Liver (tissue), 9 donors: ENCODE data around the gene EPB41L4A. TPM values are rescaled to one million over a fixed set of nuclear protein-coding genes. Genes with fewer than 3 reads are reported as not detected.

Source experiments
- DNase-seq: peaks from one replicate; pipeline ENCODE4 v3.0.0-alpha.2; 2017; ENCODE audit warnings: low spot score
- H3K27ac ChIP-seq, 2 donors: one replicate each; pipeline ENCODE4 v1.7.0; 2013; ENCODE audit warnings: inconsistent platforms in 2 of 2, low read length in 2 of 2, control low read depth in 1 of 2, low read depth in 1 of 2, mild to moderate bottlenecking in 1 of 2
- H3K27me3 ChIP-seq, 4 donors: one replicate each; pipeline versions ENCODE4 v1.6.1 to v1.7.0; 2013; ENCODE audit warnings: low read length in 3 of 4, inconsistent platforms in 1 of 4, mild to moderate bottlenecking in 1 of 4, moderate library complexity in 1 of 4; ENCODE audit not compliant: control insufficient read depth in 4 of 4, insufficient read depth in 4 of 4
- H3K36me3 ChIP-seq, 4 donors: one replicate each; pipeline versions ENCODE4 v1.6.1 to v1.7.0; 2013; ENCODE audit warnings: low read length in 3 of 4, mild to moderate bottlenecking in 3 of 4, low read depth in 1 of 4, moderate library complexity in 1 of 4; ENCODE audit not compliant: control insufficient read depth in 4 of 4, insufficient read depth in 3 of 4
- H3K4me1 ChIP-seq, 4 donors: one replicate each; pipeline versions ENCODE4 v1.6.1 to v1.7.0; 2013; ENCODE audit warnings: low read length in 3 of 4, mild to moderate bottlenecking in 3 of 4, moderate library complexity in 1 of 4; ENCODE audit not compliant: control insufficient read depth in 4 of 4, insufficient read depth in 4 of 4
- H3K4me3 ChIP-seq, 3 donors: one replicate each; pipeline versions ENCODE4 v1.6.1 to v1.7.0; 2013; ENCODE audit warnings: low read length in 3 of 3, control low read depth in 1 of 3, low read depth in 1 of 3, mild to moderate bottlenecking in 1 of 3
- H3K9ac ChIP-seq, 2 donors: one replicate each; pipeline ENCODE4 v1.7.0; 2013; ENCODE audit warnings: low read length in 2 of 2, mild to moderate bottlenecking in 2 of 2, moderate library complexity in 2 of 2, control low read depth in 1 of 2, low read depth in 1 of 2
- H3K9me3 ChIP-seq, 4 donors: one replicate each; pipeline versions ENCODE4 v1.6.1 to v1.7.0; 2013; ENCODE audit warnings: low read length in 3 of 4; ENCODE audit not compliant: control insufficient read depth in 4 of 4
- ATF3 ChIP-seq: IDR thresholded peaks from 2 replicates; pipeline ENCODE4 v1.6.1; 2016; ENCODE audit warnings: antibody characterized with exemption
- EGR1 ChIP-seq, 2 donors: IDR thresholded peaks; 2 replicates each; pipeline ENCODE4 v1.6.1; 2016 to 2018; ENCODE audit warnings: antibody characterized with exemption in 2 of 2, low read depth in 2 of 2
- FOXA1 ChIP-seq: IDR thresholded peaks from 2 replicates; pipeline ENCODE4 v1.6.1; 2016; ENCODE audit warnings: antibody characterized with exemption
- FOXA2 ChIP-seq: IDR thresholded peaks from 2 replicates; pipeline ENCODE4 v1.6.1; 2016; ENCODE audit warnings: antibody characterized with exemption
- GABPA ChIP-seq, 2 donors: IDR thresholded peaks in 1 of 2; conservative IDR thresholded peaks in 1 of 2; 2 replicates each; pipeline ENCODE4 v1.6.1; 2016; ENCODE audit warnings: antibody characterized with exemption in 2 of 2, mild to moderate bottlenecking in 1 of 2, moderate library complexity in 1 of 2
- HNF4A ChIP-seq, 2 donors: conservative IDR thresholded peaks; 2 replicates each; pipeline ENCODE4 v1.6.1; 2016; ENCODE audit warnings: antibody characterized with exemption in 2 of 2, mild to moderate bottlenecking in 2 of 2
- HNF4G ChIP-seq: IDR thresholded peaks from 2 replicates; pipeline ENCODE4 v1.6.1; 2016; ENCODE audit warnings: antibody characterized with exemption
- JUND ChIP-seq, 2 donors: IDR thresholded peaks; 2 replicates each; pipeline ENCODE4 v1.6.1; 2016; ENCODE audit warnings: antibody characterized with exemption in 2 of 2
- MAX ChIP-seq: IDR thresholded peaks from 2 replicates; pipeline ENCODE4 v1.6.1; 2016; ENCODE audit warnings: antibody characterized with exemption
- RAD21 ChIP-seq, 2 donors: IDR thresholded peaks; 2 replicates each; pipeline ENCODE4 v1.6.1; 2016; ENCODE audit warnings: antibody characterized with exemption in 2 of 2, mild to moderate bottlenecking in 2 of 2
- REST ChIP-seq: IDR thresholded peaks from 2 replicates; pipeline ENCODE4 v1.6.1; 2016; ENCODE audit warnings: antibody characterized with exemption, mild to moderate bottlenecking
- RXRA ChIP-seq, 2 donors: IDR thresholded peaks; 2 replicates each; pipeline ENCODE4 v1.6.1; 2017 to 2018; ENCODE audit warnings: antibody characterized with exemption in 2 of 2, mild to moderate bottlenecking in 1 of 2
- SP1 ChIP-seq: IDR thresholded peaks from 2 replicates; pipeline ENCODE4 v1.6.1; 2018; ENCODE audit warnings: antibody characterized with exemption, mild to moderate bottlenecking
- TAF1 ChIP-seq: conservative IDR thresholded peaks from 2 replicates; pipeline ENCODE4 v1.6.1; 2016; ENCODE audit warnings: antibody characterized with exemption, mild to moderate bottlenecking
- YY1 ChIP-seq: IDR thresholded peaks from 2 replicates; pipeline ENCODE4 v1.6.1; 2016; ENCODE audit warnings: antibody characterized with exemption, mild to moderate bottlenecking
- WGBS: extraction: QIAGEN DNeasy Blood & Tissue Kit; methylation state at CpG from one replicate; pipeline ENCODE4 v1.1.7; 2013; 5-methylcytosine and 5-hydroxymethylcytosine counted together
- polyA plus RNA-seq, 2 donors: library from polyadenylated mRNA; stranded (reverse) in 1 of 2; unstranded in 1 of 2; fragments of 200-250 nt in 1 of 2; fragments of >200 nt in 1 of 2; fragmentation: Nextera tagmentation in 1 of 2; extraction: Ambion mirVana in 1 of 2; gene quantifications; one replicate each; pipeline versions ENCODE4 v1.2.1 to v1.2.3, GENCODE V29; 2013 to 2015
- total RNA-seq, 2 donors: library from RNA; depleted of rRNA; stranded (reverse); fragments of >200 nt; gene quantifications; one replicate each; pipeline ENCODE4 v1.2.3, GENCODE V29; 2014
- TF ChIP-seq, protein P1 (sequence below): fragments of 150-350 bp; IDR thresholded peaks from 2 replicates; pipeline ENCODE4 v1.5.1; 2017; ENCODE audit warnings: improper control_type of control experiment, low read depth, low read length; ENCODE audit not compliant: missing input control
- donor health status: healthy.
- donor health status: healthy.
- donor health status: healthy.
- donor health status: healthy.
- donor health status: healthy.

The EPB41L4A gene
- total and polyA plus RNA-seq, 4 donors: 1.1 to 8.0 (median 3.9) TPM

DNA sequence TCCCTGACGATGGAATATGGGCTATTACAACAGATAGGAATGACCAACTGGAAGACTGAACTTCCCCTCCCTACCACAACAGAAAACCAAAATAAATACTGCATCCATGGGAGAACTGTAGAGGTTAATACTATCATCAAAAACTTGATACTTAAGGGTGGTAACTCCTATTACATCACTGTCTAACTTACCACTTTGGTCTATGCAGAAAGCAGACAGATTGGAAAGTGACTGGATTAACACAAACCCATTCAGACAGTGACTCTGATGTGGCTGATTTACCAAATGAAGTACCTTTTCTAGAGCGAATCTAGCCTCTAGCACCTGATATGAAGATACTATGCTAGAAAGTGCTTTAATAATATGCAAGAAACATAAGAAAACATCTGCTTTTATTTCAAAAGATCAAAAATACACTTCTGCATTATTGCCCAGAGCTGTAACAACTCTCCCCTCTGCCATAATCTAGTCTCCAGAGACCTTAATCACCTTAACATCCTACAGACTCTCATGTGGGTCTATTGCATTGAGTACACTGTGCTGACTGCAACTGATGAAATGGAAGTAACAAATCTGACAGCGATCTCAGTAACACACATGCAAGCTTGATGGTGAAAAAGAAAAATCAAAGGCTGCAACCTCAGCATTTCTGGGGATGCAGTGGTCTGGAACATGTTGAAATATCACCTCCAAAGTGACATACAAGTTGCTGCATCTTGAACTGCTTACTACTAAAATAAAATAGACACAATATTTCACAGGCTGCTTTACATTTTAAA, 62.7 kb downstream of the EPB41L4A start:
- TF ChIP-seq JUND (IDR thresholded peaks at IDR 0.05) (no peak), SP1 (no peak), YY1 (no peak), FOXA2 (no peak), TAF1 (no peak), FOXA1 (no peak), MAX (no peak), RXRA (IDR thresholded peaks at IDR 0.05) (no peak), EGR1 (IDR thresholded peaks at IDR 0.05; ENCODE audit: low read depth in 2 of 2) (no peak), RAD21 (IDR thresholded peaks at IDR 0.05) (no peak), GABPA (IDR thresholded peaks at IDR 0.05 in 1 of 2, conservative IDR thresholded peaks at IDR 0.05 in 1 of 2) (no peak), ATF3 (no peak), REST (no peak), HNF4G (no peak), HNF4A (conservative IDR thresholded peaks at IDR 0.05) (no peak)
- TF ChIP-seq, protein P1, sequence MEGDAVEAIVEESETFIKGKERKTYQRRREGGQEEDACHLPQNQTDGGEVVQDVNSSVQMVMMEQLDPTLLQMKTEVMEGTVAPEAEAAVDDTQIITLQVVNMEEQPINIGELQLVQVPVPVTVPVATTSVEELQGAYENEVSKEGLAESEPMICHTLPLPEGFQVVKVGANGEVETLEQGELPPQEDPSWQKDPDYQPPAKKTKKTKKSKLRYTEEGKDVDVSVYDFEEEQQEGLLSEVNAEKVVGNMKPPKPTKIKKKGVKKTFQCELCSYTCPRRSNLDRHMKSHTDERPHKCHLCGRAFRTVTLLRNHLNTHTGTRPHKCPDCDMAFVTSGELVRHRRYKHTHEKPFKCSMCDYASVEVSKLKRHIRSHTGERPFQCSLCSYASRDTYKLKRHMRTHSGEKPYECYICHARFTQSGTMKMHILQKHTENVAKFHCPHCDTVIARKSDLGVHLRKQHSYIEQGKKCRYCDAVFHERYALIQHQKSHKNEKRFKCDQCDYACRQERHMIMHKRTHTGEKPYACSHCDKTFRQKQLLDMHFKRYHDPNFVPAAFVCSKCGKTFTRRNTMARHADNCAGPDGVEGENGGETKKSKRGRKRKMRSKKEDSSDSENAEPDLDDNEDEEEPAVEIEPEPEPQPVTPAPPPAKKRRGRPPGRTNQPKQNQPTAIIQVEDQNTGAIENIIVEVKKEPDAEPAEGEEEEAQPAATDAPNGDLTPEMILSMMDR: no peak
- Histone ChIP-seq H3K36me3 (peaks cover 0 to 1% (median 0%) of the 10 kb centered on the region in 4 donors), H3K9ac (no peak overlapping the region), H3K9me3 (no peaks in the 10 kb centered on the region), H3K4me1 (no peaks in the 10 kb centered on the region), H3K27me3 (no peaks in the 10 kb centered on the region), H3K4me3 (no peak overlapping the region), H3K27ac (no peak overlapping the region)
- DNase-seq: no peak
- WGBS: 89% methylated on average over 3 of the region's 3 CpGs

GRCh38 chr5:112355058-112355685, 63.9 kb downstream of the EPB41L4A start:
- H3K4me3 ChIP-seq: no peak overlapping the region
- 86% methylated on average over 5 of the region's 5 CpGs for WGBS
- no peak overlapping the region for H3K9ac ChIP-seq
- no peak overlapping the region for H3K27ac ChIP-seq
- peaks cover 0 to 1% (median 0%) of the 10 kb centered on the region in 4 donors for H3K36me3 ChIP-seq
- TF ChIP-seq, protein P1: no peak
- H3K4me1 ChIP-seq: no peaks in the 10 kb centered on the region
- no peak for DNase-seq
- H3K27me3 ChIP-seq: no peaks in the 10 kb centered on the region
- no peaks in the 10 kb centered on the region for H3K9me3 ChIP-seq
